A673 (cell line): ENCODE measurements around the gene TPO. TPM values are rescaled to one million over a fixed set of nuclear protein-coding genes. Genes with fewer than 3 reads are reported as not detected.

Experiments used
- BruUV-seq: library from RNA; stranded (reverse); fragments of 400-500 nt; replicated peaks from 2 replicates; lab custom pipeline; 2021; lab: Mats Ljungman, UMichigan
- CTCF ChIA-PET: fragments of 300-600 bp; sonication (Branson Sonifier 250); formaldehyde crosslinking; loops from one replicate; lab custom pipeline; 2022; ENCODE audit warnings: antibody characterized with exemption; lab: Charles Lee
- POLR2A ChIA-PET: fragments of 300-600 bp; sonication (Branson Sonifier 250); formaldehyde crosslinking; loops from one replicate; lab custom pipeline; 2022; ENCODE audit warnings: antibody characterized with exemption; ENCODE audit not compliant: low non-redundant PET; lab: Charles Lee
- DNase-seq: peaks from one replicate; pipeline ENCODE4 v3.0.0-alpha.2; 2015; ENCODE audit warnings: low spot score
- H3K27ac ChIP-seq: fragments of 200-600 bp; sonication (generic); 2 replicates; pipeline ENCODE4 v1.5.1; 2016; ENCODE audit warnings: mixed run types, low read depth, mild to moderate bottlenecking, mixed read lengths, antibody characterized with exemption, low read length; ENCODE audit not compliant: poor library complexity, severe bottlenecking
- H3K27me3 ChIP-seq: fragments of 200-600 bp; sonication (generic); replicated peaks from 2 replicates; pipeline ENCODE4 v1.6.1; 2017; ENCODE audit warnings: mixed run types, low read depth, mild to moderate bottlenecking, mixed read lengths, antibody characterized with exemption, low read length; ENCODE audit not compliant: insufficient read depth, poor library complexity
- H3K36me3 ChIP-seq: fragments of 200-600 bp; sonication (generic); 2 replicates; pipeline ENCODE4 v1.6.1; 2016; ENCODE audit warnings: mixed run types, mild to moderate bottlenecking, mixed read lengths, antibody characterized with exemption, low read length; ENCODE audit not compliant: insufficient read depth, poor library complexity, severe bottlenecking
- H3K4me1 ChIP-seq: fragments of 200-600 bp; sonication (generic); 2 replicates; pipeline ENCODE4 v1.6.1; 2017; ENCODE audit warnings: mixed run types, mild to moderate bottlenecking, mixed read lengths, antibody characterized with exemption, low read length; ENCODE audit not compliant: insufficient read depth, poor library complexity, severe bottlenecking
- H3K4me3 ChIP-seq: fragments of 200-600 bp; sonication (generic); 2 replicates; pipeline ENCODE4 v1.5.1; 2016; ENCODE audit warnings: low read depth, mixed run types, mild to moderate bottlenecking, mixed read lengths, low read length; ENCODE audit not compliant: poor library complexity, severe bottlenecking
- H3K9me3 ChIP-seq: fragments of 200-600 bp; sonication (generic); 2 replicates; pipeline ENCODE4 v1.6.1; 2016; ENCODE audit warnings: mixed run types, low read depth, mild to moderate bottlenecking, mixed read lengths, antibody characterized with exemption, low read length; ENCODE audit not compliant: poor library complexity, severe bottlenecking
- CTCF ChIP-seq: fragments of 300-800, 200-600 bp; sonication (generic); conservative IDR thresholded peaks from 2 replicates; pipeline ENCODE4 v1.5.1; 2017; ENCODE audit warnings: low read depth, mild to moderate bottlenecking, antibody characterized with exemption, low read length, moderate library complexity, mixed read lengths
- EZH2 ChIP-seq: fragments of 200-600 bp; sonication (generic); IDR thresholded peaks from 2 replicates; pipeline ENCODE4 v1.6.1; 2017; ENCODE audit warnings: borderline replicate concordance, low read depth, mild to moderate bottlenecking, mixed read lengths, antibody characterized with exemption, low read length; ENCODE audit not compliant: poor library complexity, severe bottlenecking
- intact Hi-C: fragments of 100-400 bp; cut with micrococcal nuclease; formaldehyde crosslinking; loops from one replicate; pipeline ENCODE4 v1.10.0; 2022; ENCODE audit not compliant: unreplicated experiment
- total RNA-seq: library from RNA; stranded (reverse); gene quantifications from 2 replicates; pipeline ENCODE4 v1.2.3, GENCODE V29; 2021

Gene TPO
- total RNA-seq, 1 experiment from 2014 or later: not detected

GRCh38 chr2:1492711-1493430, 79.6 kb downstream of the TPO start:
- H3K4me3 ChIP-seq: no peak overlapping the region
- no peak overlapping the region for H3K27ac ChIP-seq
- H3K36me3 ChIP-seq: no peaks in the 10 kb centered on the region
- TF ChIP-seq EZH2 (no peak), CTCF (no peak)
- no peak for DNase-seq
- CTCF ChIA-PET: interaction anchor here (0.7 kb wide), 1 partner anchor 324 kb away, joined by 5 read pairs; no protein-coding TSS in a partner anchor
- BruUV-seq: no TSS peak
- no peaks in the 10 kb centered on the region for H3K4me1 ChIP-seq
- H3K9me3 ChIP-seq: no peaks in the 10 kb centered on the region
- intact Hi-C loops: no loop called here
- POLR2A ChIA-PET: no interaction called here
- no peaks in the 10 kb centered on the region for H3K27me3 ChIP-seq

GRCh38 chr2:1493431-1494126, 80.3 kb downstream of the TPO start:
- Histone ChIP-seq H3K36me3 (no peaks in the 10 kb centered on the region), H3K27me3 (no peaks in the 10 kb centered on the region), H3K27ac (no peak overlapping the region), H3K4me1 (no peaks in the 10 kb centered on the region), H3K4me3 (no peak overlapping the region), H3K9me3 (no peaks in the 10 kb centered on the region)
- intact Hi-C loops: no loop called here
- BruUV-seq: no TSS peak
- DNase-seq: no peak
- POLR2A ChIA-PET: no interaction called here
- no peak for TF ChIP-seq CTCF
- no peak for TF ChIP-seq EZH2
- CTCF ChIA-PET: interaction anchor here (0.7 kb wide), 1 partner anchor 324 kb away, joined by 5 read pairs; no protein-coding TSS in a partner anchor

GRCh38 chr2:1494257-1494656, 81.0 kb downstream of the TPO start:
- H3K4me1 ChIP-seq: no peaks in the 10 kb centered on the region
- no TSS peak for BruUV-seq
- intact Hi-C loops: no loop called here
- no peak overlapping the region for H3K27ac ChIP-seq
- ChIA-PET POLR2A (no interaction called here), CTCF (no interaction called here)
- H3K27me3 ChIP-seq: no peaks in the 10 kb centered on the region
- DNase-seq: no peak
- no peak overlapping the region for H3K4me3 ChIP-seq
- H3K36me3 ChIP-seq: no peaks in the 10 kb centered on the region
- TF ChIP-seq CTCF (no peak), EZH2 (no peak)
- H3K9me3 ChIP-seq: no peaks in the 10 kb centered on the region
